HepG2 (cell line): ENCODE data around the gene ATP6V0A1. TPM values are rescaled to one million over a fixed set of nuclear protein-coding genes. Genes with fewer than 3 reads are reported as not detected.

Source experiments
- ATAD3A ChIP-seq: sonication (generic); formaldehyde crosslinking; IDR thresholded peaks from 2 replicates; pipeline ENCODE4 v1.4.0; 2020; ENCODE audit warnings: missing genetic modification reagents
- CCDC6 ChIP-seq: sonication (generic); formaldehyde crosslinking; IDR thresholded peaks from 2 replicates; pipeline ENCODE4 v1.8.1; 2022; ENCODE audit warnings: mild to moderate bottlenecking, missing genetic modification reagents, moderate library complexity
- CREB3 ChIP-seq: sonication (generic); formaldehyde crosslinking; IDR thresholded peaks from 2 replicates; pipeline ENCODE4 v1.5.0; 2020; ENCODE audit warnings: missing genetic modification reagents
- HBP1 ChIP-seq: IDR thresholded peaks from 2 replicates; pipeline ENCODE4 v1.6.1; 2016; ENCODE audit warnings: low read depth, control low read depth
- MBD4 ChIP-seq: IDR thresholded peaks from 2 replicates; pipeline ENCODE4 v1.6.1; 2012; ENCODE audit warnings: low read length, inconsistent platforms, borderline replicate concordance
- MBNL3 ChIP-seq: fragments of 250-450 bp; sonication (Bioruptor Pico); conservative IDR thresholded peaks from 2 replicates; pipeline ENCODE4 v1.8.0; 2022; ENCODE audit warnings: mild to moderate bottlenecking, inconsistent platforms
- RARG ChIP-seq: sonication (generic); formaldehyde crosslinking; IDR thresholded peaks from 2 replicates; pipeline ENCODE4 v1.4.0; 2020; ENCODE audit warnings: low read depth, mild to moderate bottlenecking, missing genetic modification reagents
- SNAPC2 ChIP-seq: sonication (generic); formaldehyde crosslinking; IDR thresholded peaks from 2 replicates; pipeline ENCODE4 v1.8.1; 2022; ENCODE audit warnings: mild to moderate bottlenecking, missing genetic modification reagents
- SOX5 ChIP-seq: IDR thresholded peaks from 2 replicates; pipeline ENCODE4 v1.6.1; 2016; ENCODE audit warnings: borderline replicate concordance
- SRF ChIP-seq: IDR thresholded peaks from 2 replicates; pipeline ENCODE4 v1.6.1; 2011; ENCODE audit warnings: mild to moderate bottlenecking, low read depth, low read length, moderate library complexity
- THRA ChIP-seq: sonication (generic); formaldehyde crosslinking; IDR thresholded peaks from 2 replicates; pipeline ENCODE4 v1.4.0; 2020; ENCODE audit warnings: missing genetic modification reagents, borderline replicate concordance
- UBTF ChIP-seq: sonication (generic); formaldehyde crosslinking; IDR thresholded peaks from 2 replicates; pipeline ENCODE4 v1.4.0; 2020; ENCODE audit warnings: mild to moderate bottlenecking, missing genetic modification reagents
- ZKSCAN1 ChIP-seq: fragments of 150-350 bp; IDR thresholded peaks from 2 replicates; pipeline ENCODE4 v1.6.1; 2014; ENCODE audit warnings: low read length
- ZNF24 ChIP-seq: fragments of 450-650 bp; IDR thresholded peaks from 2 replicates; pipeline ENCODE4 v1.6.1; 2017; ENCODE audit warnings: antibody characterized with exemption, mild to moderate bottlenecking
- ZNF331 ChIP-seq: sonication (generic); formaldehyde crosslinking; IDR thresholded peaks from 2 replicates; pipeline ENCODE4 v1.4.0; 2020; ENCODE audit warnings: missing genetic modification reagents
- ZNF775 ChIP-seq: sonication (generic); formaldehyde crosslinking; IDR thresholded peaks from 2 replicates; pipeline ENCODE4 v1.4.0; 2020; ENCODE audit warnings: missing genetic modification reagents, mild to moderate bottlenecking, moderate library complexity, borderline replicate concordance
- ZSCAN31 ChIP-seq: sonication (generic); formaldehyde crosslinking; IDR thresholded peaks from 2 replicates; pipeline ENCODE4 v1.5.0; 2020; ENCODE audit warnings: low read depth, mild to moderate bottlenecking, missing genetic modification reagents
- ZXDC ChIP-seq: sonication (generic); formaldehyde crosslinking; IDR thresholded peaks from 2 replicates; pipeline ENCODE4 v1.5.0; 2020; ENCODE audit warnings: mild to moderate bottlenecking, missing genetic modification reagents
- polyA plus RNA-seq, 8 experiments: library from polyadenylated mRNA; depleted of rRNA in 3 of 8; stranded (reverse) in 7 of 8; unstranded in 1 of 8; fragments of >200 nt; fragmentation: Illumina TruSeq in 4 of 8; extraction: Trizol in 4 of 8; gene quantifications; 2 replicates each; pipeline versions ENCODE4 v1.2.1 to v1.2.3, GENCODE V29; 2011 to 2016; ENCODE audit warnings: low read depth in 4 of 8, missing spikeins in 1 of 8, mixed read lengths in 1 of 8; ENCODE audit not compliant: insufficient read depth in 1 of 8
- total RNA-seq, 5 experiments: library from RNA; depleted of rRNA; stranded (reverse); fragments of >200 nt; fragmentation: Illumina TruSeq; extraction: Trizol; gene quantifications; 2 replicates each; pipeline ENCODE4 v1.2.3, GENCODE V29; 2016; ENCODE audit warnings: low read depth in 1 of 5
- TF ChIP-seq, protein P1 (sequence below): IDR thresholded peaks from 2 replicates; pipeline ENCODE4 v1.6.1; 2016; ENCODE audit warnings: low read depth

ATP6V0A1 gene
- total and polyA plus RNA-seq, 2 of the 13 experiments (the other 11 are each of a cell fraction or from before 2014, with no cell fraction given): 27.9 to 54.1 TPM

DNA sequence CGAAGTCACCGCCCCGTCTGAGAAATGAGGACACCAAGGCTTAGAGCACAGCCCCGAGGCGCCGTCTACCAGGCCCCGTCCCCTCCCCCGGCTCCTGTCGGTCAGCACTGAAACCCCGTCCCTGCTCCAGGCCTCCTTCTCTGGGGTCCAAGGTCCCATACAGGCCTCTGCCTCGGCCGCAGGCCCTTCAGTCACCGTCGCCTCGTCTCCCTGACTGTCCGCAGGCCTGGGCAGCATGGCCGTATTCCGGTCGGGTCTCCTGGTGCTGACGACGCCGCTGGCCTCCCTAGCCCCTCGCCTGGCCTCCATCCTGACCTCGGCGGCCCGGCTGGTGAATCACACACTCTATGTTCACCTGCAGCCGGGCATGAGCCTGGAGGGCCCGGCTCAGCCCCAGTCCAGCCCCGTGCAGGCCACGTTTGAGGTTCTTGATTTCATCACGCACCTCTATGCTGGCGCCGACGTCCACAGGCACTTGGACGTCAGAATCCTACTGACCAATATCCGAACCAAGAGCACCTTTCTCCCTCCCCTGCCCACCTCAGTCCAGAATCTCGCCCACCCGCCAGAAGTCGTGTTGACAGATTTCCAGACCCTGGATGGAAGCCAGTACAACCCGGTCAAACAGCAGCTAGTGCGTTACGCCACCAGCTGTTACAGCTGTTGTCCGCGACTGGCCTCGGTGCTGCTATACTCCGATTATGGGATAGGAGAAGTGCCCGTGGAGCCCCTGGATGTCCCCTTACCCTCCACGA is 103.9 kb downstream of the ATP6V0A1 start (continued):
- peak; percentile 25 for TF ChIP-seq HBP1 (CRISPR knock-in tag)
- TF ChIP-seq MBD4: no peak
- TF ChIP-seq ATAD3A (CRISPR knock-in tag): 0 out of 2 replicates have a peak, but pooled peaks have one; percentile 69
- TF ChIP-seq ZSCAN31 (CRISPR knock-in tag): peak; percentile 66
- peak; percentile 87 for TF ChIP-seq UBTF (CRISPR knock-in tag)
- 0 out of 2 replicates have a peak, but pooled peaks have one; percentile 39 for TF ChIP-seq ZKSCAN1
- TF ChIP-seq, protein P1, sequence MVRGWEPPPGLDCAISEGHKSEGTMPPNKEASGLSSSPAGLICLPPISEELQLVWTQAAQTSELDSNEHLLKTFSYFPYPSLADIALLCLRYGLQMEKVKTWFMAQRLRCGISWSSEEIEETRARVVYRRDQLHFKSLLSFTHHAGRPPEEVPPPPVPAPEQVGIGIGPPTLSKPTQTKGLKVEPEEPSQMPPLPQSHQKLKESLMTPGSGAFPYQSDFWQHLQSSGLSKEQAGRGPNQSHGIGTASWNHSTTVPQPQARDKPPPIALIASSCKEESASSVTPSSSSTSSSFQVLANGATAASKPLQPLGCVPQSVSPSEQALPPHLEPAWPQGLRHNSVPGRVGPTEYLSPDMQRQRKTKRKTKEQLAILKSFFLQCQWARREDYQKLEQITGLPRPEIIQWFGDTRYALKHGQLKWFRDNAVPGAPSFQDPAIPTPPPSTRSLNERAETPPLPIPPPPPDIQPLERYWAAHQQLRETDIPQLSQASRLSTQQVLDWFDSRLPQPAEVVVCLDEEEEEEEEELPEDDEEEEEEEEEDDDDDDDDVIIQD (CRISPR knock-in tag): no peak
- TF ChIP-seq CCDC6: no peak; the same call in 1 of the 2 replicates
- TF ChIP-seq SNAPC2 (CRISPR knock-in tag): no peak
- TF ChIP-seq ZNF331 (CRISPR knock-in tag): peak; percentile 33
- TF ChIP-seq THRA: no peak
- TF ChIP-seq ZNF24: no peak
- no peak for TF ChIP-seq MBNL3 (CRISPR knock-in tag)
- TF ChIP-seq SOX5: no peak
- 0 out of 2 replicates have a peak, but pooled peaks have one; percentile 50 for TF ChIP-seq RARG (CRISPR knock-in tag)
- peak; percentile 70; the same call in 1 of the 2 replicates for TF ChIP-seq ZXDC (CRISPR knock-in tag)
- TF ChIP-seq SRF: no peak
- TF ChIP-seq CREB3 (CRISPR knock-in tag): no peak
- TF ChIP-seq ZNF775: peak; percentile 83
